ENCODE measurements around the gene RHEB. TPM values are rescaled to one million over a fixed set of nuclear protein-coding genes. Genes with fewer than 3 reads are reported as not detected.

RHEB gene
- total and polyA plus RNA-seq, 2 donors (not counting 3 experiments of a cell fraction or from before 2014, with no cell fraction given): 59.4 to 108 TPM

- H2AFZ ChIP-seq (ENCODE audit: low read depth, low read length): no peak overlapping the region
- H3K27ac ChIP-seq (ENCODE audit: insufficient read depth, low read depth, low read length): no peak overlapping the region
- peaks cover 24% of the 10 kb centered on the region for H4K20me1 ChIP-seq (replicated peaks; ENCODE audit: control insufficient read depth, extremely low read depth, insufficient read depth, low read length)
- FAIRE-seq (no peak), DNase-seq (ENCODE audit: low read depth, low spot score) (no peak)
- H3K79me2 ChIP-seq (ENCODE audit: control insufficient read depth, insufficient read depth, low read length): peaks cover 84% of the 10 kb centered on the region
- no peaks in the 10 kb centered on the region for H3K36me3 ChIP-seq (ENCODE audit: control insufficient read depth in 2 of 2, extremely low read depth in 1 of 2, insufficient read depth in 2 of 2, low read length in 2 of 2)
- dilution Hi-C loops (cut with MboI; ENCODE audit: extremely low pct_ligation_motif_present, low sequenced_read_pairs) (no loop called here), intact Hi-C loops (cut with micrococcal nuclease) (no loop called here)
- H3K9ac ChIP-seq (replicated peaks; ENCODE audit: extremely low read depth, insufficient read depth, low read length): no peak overlapping the region
- H3K4me3 ChIP-seq (replicated peaks in 1 of 3; ENCODE audit: insufficient read depth in 1 of 3, low read depth in 1 of 3, low read length in 3 of 3): no peak overlapping the region
- no peaks in the 10 kb centered on the region for H3K9me3 ChIP-seq (replicated peaks; ENCODE audit: control insufficient read depth, insufficient read depth, low read length)
- no peaks in the 10 kb centered on the region for H3K9me1 ChIP-seq (replicated peaks; ENCODE audit: control insufficient read depth, extremely low read depth, insufficient read depth, low read length)
- no peak overlapping the region for H3K4me2 ChIP-seq (ENCODE audit: insufficient read depth, low read length)
- peaks cover 2% of the 10 kb centered on the region for H3K4me1 ChIP-seq (ENCODE audit: control insufficient read depth, extremely low read depth, insufficient read depth, low read length)
- BruUV-seq (replicated peaks): no TSS peak
- TF ChIP-seq FOS (IDR thresholded peaks at IDR 0.05; ENCODE audit: borderline replicate concordance, insufficient read depth, low read length): no peak
- TF ChIP-seq EZH2 (IDR thresholded peaks at IDR 0.05; ENCODE audit: borderline replicate concordance, low read depth, low read length, severe bottlenecking): no peak
- TF ChIP-seq POLR2AphosphoS5 (IDR thresholded peaks at IDR 0.05; ENCODE audit: insufficient read depth, low read depth, low read length): no peak
- TF ChIP-seq GATA2 (IDR thresholded peaks at IDR 0.05; ENCODE audit: insufficient read depth, insufficient read length, low read depth, low read length): no peak
- TF ChIP-seq MYC (IDR thresholded peaks at IDR 0.05; ENCODE audit: low read depth, low read length): no peak
- no peak for TF ChIP-seq MAX (IDR thresholded peaks at IDR 0.05; ENCODE audit: insufficient read depth, insufficient read length)
- no peak for TF ChIP-seq JUN (IDR thresholded peaks at IDR 0.05; ENCODE audit: borderline replicate concordance, insufficient read depth, insufficient read length, low read depth)
- no peak for TF ChIP-seq CTCF (IDR thresholded peaks at IDR 0.05; ENCODE audit: extremely low read depth in 1 of 2, insufficient read depth in 1 of 2, low read depth in 1 of 2, low read length in 2 of 2)
- TF ChIP-seq POLR2A (IDR thresholded peaks at IDR 0.05; ENCODE audit: low read depth, low read length): no peak
- POLR2A ChIA-PET: no interaction called here
- CTCF ChIA-PET: interaction anchor here (0.7 kb wide), 1 partner anchor 44 kb away, joined by 5 read pairs; no protein-coding TSS in a partner anchor
- no peaks in the 10 kb centered on the region for H3K27me3 ChIP-seq (ENCODE audit: control insufficient read depth in 2 of 2, insufficient read depth in 2 of 2, low read length in 2 of 2)
Measured at GRCh38 chr7:151493083-151493482, 26.6 kb downstream of the RHEB start.

Measured in endothelial cell of umbilical vein (primary cell).